GM18508 (cell line): ENCODE measurements around the gene PIK3CA.

Experiments
- ATAC-seq: cut with Tn5 transposase; IDR thresholded peaks from one replicate; pipeline ENCODE4 v1.9.1; 2021; ENCODE audit warnings: moderate number of reproducible peaks; ENCODE audit not compliant: insufficient read depth, unreplicated experiment

Gene PIK3CA

DNA sequence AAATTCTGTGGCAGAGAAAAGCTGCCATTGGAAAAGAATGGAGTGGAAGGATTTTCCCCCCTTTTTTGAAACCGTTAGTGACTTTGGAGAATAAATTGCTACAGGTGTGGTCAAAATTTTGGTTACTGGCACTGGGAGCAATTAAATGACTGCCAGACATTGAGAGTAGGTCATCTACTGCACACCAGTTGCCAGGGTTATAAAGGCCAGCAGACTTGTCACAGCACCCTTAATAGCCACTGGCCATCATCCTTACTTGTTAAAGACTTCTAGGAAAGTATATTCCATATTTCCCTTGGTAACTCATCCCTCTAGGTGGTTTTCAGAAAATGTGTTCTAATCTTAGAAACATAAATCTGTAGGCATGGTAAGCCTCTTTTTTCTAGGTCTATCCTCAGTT, 8.0 kb downstream of the PIK3CA start:
- ATAC-seq = no peak

DNA sequence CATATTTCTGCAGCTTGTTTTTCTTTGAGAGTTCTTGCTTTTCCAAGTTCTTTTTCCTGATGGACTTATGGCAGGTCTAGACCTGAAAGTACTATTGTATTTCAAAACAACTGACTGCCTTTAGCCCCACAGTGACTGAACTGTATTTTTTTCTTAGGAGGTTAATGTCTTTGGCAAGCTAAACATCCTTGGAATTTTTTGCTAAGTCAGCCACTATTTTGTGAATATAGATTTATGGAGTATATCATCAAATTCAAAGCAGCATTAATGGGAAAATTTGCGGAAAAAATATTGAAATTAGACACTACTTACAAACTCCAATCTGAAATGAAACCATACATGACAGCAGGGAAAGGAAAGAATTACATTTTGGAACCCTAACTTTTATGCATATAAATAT, 8.6 kb downstream of the PIK3CA start:
- ATAC-seq = no peak

DNA sequence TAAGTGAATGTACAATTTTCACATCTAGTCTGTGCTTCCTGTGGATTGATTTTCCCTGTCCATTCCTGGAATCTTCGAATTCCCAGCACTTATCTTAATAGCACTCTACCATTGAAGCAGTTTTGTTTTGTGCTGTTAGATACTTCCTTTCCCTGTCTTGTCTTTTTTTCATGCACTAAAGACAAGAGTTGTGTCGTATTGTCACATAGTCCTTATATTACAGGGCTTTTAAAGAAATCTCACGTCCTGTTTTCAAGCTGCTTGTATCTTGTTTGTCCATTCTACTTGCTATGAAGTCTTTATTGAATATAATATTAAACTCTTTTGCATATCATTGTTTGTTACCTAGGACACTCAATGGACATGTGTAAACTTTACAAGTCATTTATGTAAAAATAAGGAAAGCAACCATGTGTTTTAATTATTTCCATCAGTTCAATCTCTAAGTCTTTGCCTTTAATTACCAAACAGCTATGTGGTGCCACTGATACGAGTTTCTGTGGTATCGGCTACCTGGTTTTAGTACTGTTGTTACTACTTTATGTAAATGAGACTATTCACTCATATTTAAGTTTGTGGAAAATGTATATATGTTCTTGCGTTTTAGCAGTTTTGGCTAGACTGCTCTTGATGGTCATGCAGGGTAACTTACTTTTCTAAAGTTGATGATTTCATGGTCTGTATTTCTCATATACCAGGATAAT, 10.3 kb downstream of the PIK3CA start:
- peak; percentile 83 for ATAC-seq

DNA sequence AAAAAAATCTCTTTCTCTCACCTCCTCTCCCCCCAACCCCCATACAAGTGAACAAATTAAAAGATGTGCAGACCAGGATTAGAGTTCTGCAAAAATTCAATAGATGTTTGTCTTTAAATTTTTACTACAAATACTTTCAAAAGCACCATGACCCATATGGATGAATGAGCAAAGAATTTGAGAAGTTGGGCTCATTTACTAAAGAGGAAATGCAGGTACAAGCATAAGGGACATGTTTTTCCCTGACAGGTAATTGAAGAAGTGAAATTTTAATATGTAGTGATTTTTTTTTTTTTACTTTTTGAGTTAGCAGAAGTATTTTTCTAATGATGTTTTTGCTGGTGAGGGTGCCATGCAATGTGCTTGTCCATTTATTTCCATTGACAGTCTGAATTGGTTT, 15.3 kb downstream of the PIK3CA start:
- ATAC-seq = no peak

DNA sequence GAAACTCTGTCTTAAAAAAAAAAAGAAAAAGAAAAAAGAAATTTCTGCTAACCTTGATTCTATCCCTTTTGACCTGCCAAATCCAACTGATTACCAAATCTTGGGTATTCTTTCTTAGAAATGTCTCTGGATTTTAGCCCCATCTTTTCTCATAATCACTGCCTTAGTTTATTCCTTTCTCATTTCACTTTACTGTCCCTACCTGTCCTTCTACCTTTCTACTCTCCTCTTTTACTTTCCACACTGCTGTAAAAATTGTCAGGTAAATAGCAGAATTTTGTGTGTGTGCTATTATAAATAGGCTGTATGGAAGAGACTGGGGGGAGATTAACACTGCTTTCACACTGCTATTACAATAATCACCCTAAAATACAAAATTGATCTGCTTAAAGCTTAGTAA, 16.7 kb downstream of the PIK3CA start:
- ATAC-seq = no peak

DNA sequence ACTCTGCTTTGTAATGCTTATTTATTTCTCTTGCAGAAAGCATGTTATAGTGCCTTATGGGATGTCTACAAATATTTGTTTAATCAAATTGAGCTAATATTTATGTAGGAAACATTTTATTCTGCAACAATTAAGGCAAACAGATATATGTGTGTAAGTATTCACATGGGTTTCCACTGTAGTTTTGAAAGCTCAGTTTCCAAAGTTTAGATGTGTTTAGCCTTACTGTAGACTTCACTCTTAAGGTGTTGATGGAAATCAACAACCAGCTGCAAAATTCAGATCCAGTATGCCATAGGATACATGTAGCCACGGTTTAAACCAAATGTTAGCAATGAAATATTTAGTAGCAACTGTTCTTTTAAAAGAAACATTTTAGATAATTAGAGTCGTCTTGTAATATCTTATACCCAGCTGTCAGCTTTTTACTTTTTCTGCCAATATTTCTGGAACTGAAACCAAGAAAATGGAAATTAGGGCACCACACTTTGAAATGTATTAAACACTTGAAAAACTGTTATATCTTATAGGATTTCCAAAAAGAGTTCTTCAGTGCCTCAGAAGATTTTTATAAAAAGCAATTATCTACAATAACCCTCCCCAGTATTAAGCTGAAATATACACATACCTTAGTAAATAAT, 18.5 kb downstream of the PIK3CA start:
- ATAC-seq = no peak

DNA sequence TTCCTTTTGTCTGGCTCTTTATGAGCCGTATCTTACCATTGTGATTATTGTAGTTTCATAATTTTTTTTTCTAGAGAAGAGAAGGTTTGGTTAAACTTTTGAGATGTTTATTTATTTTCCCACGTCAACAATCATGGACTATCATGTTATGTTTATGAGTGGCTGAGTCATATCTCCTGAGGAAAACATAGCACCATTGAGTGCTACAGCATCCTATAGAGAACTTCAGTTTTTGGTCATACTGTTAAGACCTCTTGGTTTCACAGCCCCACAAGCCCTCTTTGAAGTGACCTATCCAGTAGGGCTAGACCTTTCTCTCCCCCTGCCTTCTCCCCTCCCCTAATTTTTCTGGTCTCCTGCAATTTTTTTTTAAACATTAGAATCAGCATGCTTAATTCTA, 20.8 kb downstream of the PIK3CA start:
- ATAC-seq = no peak

DNA sequence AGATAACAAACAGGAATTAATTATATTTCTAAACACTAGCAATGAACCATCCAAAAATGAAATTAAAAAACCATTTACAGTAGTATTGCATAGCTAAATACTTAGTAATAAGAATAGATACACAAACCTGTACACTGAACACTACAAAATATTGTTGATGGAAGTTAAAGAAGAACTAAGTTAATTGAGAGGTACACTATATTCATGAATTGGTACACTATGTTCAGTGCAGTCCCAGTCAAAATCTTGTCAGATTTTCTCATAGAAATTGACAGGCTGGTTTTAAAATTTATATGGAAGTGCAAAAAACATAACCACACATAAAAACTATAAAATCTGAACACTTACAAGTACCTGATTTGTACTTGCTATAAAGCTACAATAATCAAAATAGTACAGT, 24.4 kb downstream of the PIK3CA start:
- no peak for ATAC-seq

DNA sequence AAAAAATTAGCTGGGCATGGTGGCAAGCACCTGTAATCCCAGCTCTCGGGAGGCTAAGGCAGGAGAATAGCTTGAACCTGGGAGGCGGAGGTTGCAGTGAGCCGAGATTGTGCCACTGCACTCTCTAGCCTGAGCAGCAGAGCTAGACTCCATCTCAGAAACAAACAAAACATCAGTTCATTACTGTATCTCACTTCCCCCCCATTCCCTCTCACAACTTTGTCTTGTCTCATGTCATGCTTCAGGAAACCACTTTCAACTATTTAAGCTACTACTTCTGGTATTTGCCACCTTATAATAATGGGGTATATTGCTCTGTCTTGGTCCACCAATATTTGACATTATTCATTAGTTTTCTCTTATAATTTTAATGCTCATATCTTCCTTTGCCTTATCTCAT, 26.2 kb downstream of the PIK3CA start:
- no peak for ATAC-seq

DNA sequence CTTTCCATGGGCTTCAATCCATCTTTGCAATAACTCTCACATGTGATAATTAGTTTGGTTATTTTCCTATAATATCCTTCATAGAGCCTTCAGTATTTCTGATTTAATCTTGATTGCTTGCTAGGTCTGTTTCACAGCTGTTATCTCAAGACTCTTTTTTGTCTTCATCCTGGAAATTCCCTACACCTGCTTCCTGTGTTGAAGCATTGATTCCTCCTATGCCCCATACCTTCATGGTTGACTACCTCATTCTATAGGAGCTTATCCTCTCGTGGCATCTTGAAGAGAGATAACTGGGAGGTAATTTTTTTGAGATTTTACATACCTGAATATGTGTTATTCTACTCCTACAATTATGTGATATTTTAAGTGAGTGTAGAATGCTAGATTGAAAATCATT, 26.7 kb downstream of the PIK3CA start:
- ATAC-seq = no peak

DNA sequence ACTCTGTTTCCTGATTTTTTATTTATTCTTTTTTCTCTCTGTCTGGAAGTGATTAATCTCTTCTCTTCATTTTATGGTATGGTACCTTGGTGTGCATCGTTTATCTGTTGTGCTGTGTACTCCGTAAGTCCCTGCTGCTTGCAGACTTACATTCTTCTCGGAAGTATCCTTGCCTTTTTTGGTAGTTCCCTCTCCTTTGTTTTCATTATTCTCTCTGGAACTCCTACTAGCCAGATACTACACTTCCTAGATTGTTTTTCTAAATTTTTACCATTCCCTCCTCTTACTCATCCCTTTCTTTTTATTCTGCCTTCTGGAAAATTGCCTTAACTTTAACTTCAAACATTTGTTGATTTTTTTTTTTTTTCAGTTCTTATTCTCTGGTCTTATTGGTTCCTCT, 27.2 kb downstream of the PIK3CA start:
- ATAC-seq = no peak

DNA sequence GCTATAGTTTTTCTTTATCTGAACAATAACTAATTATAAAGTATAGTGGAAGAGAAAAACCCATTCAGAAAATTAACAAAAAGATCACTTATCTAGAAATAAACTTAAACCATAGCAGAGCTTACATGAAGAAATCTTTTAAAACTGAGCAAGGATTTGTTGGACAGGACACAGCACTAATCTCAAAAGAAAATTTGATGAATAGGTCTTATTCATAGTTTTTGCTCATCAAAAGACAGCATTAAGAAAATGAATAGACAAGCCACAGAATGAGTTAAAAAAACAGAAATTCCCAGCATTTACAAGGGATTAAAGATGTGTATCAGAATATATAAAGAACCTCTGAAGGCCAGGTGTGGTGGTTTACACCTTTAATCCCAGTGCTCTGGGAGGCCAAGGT, 29.5 kb downstream of the PIK3CA start:
- no peak for ATAC-seq

DNA sequence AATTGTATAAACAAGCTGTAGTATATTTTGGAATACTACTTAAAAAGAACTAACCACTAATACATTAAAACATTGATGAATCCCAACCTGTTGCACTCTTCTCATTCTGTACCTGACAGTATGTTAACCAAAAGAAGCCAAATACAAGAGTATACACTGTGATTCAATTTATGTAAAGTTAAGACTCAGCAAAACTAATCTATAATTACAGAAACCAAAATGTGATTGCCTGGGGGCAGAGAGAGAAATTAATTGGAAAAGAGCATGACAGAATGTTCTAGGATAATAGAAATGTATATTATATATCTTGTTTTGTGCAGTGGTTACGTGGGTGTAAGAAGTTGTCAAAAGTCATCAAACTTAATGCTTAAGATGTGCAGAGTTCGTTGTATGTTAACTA, 31.1 kb downstream of the PIK3CA start:
- ATAC-seq = no peak

DNA sequence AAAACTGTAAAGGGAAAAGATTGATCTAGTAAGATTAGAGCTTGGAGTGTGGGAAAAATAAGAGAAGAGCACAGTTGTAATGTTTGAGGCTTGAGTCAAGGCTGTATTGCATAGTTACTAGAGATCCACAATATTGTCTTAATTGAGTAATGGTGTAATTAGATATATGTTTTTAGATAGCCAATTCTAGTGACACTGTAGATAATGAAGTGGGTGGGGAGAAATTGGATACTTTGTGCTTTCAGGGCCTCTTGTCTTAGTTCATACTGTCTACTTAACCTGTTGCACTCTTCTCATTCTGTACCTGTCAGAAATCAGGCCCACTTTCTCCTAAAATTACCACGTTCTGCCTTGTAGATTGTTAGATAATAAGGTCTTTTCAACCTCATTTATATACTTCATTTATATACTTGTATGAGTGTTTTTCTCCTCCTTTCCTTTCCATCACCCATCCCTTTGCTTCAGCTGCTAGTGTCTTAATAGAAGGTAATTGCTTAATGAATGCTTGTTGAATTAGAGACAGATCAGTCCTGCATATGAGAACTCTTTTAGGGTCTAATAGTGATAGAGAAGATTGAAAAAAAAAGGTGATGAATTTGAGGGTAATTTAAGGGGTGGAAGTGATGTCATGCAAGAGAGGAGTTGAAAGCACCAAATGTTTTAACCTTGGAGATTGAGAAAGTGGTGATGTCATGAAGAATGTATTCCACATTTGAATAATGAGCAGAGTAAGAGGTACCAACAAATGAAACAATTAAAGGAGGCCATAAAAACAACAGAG, 32.0 kb downstream of the PIK3CA start:
- no peak for ATAC-seq

DNA sequence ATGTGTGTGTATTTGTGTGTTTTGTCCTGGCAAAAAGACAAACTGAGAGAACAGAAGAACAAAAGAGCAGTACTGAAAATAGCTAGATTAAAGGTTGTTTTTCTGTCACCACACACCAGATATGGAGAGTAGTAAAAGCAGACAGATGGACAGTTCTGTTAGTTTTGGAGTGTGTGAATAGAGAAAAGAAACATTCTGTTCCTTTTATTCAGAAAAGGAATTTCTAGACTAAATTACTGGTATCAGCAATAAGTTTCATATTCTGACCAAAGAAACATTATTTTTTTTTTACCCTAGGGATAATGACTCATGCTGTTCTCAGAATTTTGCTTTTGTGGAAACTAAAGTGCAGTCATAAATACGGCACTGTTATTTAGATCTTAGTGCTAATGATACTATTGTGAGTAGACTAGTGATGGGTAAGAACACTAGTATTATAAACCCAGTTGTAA, 32.9 kb downstream of the PIK3CA start:
- ATAC-seq = peak; percentile 58

DNA sequence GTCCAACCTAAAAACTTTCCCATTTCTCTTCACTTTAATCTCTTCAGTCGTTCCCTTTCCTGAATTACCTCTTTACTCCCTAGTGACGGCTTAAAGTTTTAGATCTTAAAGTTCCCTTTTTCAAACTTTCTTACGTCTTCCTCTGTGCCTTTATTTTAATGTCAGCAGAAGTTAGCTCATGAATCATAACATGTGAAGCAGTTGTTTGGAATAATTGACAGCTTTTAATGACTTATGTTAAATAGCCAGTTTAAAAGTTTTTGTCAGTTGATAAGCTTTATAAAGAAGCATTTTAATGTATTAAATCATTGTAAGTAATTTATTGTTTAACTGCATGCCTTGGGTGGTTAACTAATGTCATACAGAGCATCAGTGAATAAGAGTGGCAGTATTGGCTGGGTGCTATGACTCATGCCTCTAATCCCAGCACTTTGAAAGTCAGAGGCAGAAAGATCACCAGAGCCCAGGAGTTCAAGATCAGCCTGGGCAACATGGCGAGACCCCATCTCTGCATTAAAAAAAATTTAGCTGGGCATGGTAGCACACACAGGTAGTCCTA, 33.9 kb downstream of the PIK3CA start:
- ATAC-seq = no peak

DNA sequence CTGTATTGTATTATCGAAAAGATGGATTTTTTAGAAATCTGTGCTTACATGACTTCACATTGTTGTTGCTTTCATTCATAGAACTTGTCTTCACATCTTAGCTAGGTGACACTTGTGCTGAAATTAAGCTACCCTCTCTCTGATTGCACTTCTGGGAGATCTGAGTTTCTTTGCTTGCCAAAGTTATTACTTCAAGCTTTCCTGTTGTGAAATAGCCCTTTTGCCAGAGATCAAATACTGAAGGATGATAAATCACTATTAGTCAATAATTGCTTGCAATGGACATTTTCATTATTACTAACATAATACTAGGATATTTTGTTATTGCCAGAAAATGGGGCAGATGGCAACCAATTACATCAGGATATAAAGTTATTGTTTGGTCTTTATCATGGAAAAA, 34.7 kb downstream of the PIK3CA start:
- ATAC-seq = no peak

DNA sequence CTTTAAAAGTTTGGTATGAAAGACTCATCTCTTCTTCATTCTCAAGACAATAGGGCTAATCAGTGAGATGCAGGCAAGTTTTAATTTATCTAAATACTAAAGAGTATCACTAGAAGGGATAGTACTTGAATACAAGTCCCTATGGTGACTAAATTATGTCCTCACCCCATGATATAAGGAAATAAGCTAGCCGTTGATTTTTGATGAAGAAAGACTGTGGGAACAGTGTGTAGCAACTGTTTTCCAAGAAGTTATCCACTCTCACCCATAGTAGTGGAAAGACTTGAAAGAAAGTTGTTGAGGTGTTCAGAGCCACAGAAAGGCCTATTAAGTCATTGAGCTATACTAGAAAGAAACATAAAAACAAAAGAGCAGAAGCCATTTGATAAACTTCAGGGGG, 36.7 kb downstream of the PIK3CA start:
- no peak for ATAC-seq

DNA sequence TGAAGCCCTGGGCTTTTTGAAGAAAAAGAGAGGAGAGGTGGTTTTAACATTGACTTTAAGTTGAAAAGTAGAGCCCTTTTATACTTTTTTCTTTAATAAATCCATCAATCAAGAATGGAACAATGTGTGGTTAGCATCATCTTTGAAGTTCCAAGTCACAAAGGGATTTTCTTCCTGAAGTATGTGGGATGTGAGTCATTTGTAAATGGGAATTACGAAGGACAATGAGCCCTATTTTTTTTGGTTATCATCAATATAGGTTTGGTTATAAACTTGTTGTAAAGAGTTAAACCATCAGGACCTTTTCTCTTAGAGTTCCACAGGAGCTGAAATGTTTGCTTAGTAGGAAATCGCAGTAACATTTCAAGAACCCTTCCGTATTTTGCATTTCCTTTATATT, 38.3 kb downstream of the PIK3CA start:
- ATAC-seq = no peak

DNA sequence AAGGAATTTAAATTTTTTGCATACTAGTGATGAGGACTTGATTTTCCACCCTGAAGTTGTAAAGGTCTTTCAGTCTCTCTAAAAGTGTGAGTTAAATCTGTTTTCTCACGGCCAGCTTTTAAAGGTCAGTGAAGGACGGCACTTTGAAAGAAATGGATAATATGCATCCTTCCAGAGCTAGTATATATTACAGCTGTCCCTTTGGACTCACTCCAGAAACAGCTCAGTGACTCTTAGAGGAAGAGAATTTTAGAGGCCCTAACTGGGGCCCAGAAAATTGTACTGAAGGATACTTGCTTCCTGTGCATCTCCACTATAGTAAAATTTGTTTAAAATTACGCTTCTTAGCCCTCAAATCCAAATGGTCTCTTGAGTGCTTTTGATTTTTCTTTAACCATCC, 41.6 kb downstream of the PIK3CA start:
- ATAC-seq = no peak

DNA sequence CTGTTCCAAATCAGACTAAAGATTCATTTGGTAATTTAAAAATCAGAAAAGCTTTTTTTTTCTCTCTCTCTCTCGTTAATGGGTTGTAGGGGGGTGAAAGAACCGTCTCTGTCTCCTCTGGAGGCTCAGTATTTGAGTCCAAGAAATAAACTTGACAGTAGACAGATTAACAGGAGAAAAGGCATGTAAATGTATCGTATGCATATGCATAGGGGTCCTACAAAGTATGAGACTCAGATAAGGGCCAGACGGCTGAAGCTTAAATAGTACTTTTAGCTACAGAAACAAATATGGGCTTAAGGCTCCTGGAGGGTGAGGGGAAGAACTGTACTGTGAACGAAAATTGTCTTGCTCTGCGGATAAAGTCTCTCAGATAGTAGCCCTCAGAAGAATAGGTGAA, 42.4 kb downstream of the PIK3CA start:
- ATAC-seq = no peak
